Prostate gland (tissue), 1 donor: ENCODE data around the gene DCUN1D2.
"Not testable (repeated sequence)": the region's sequence is repeated elsewhere in the genome, so short reads cannot be mapped to it uniquely, and the experiment has no call there.

Experiments used
- POLR2A ChIP-seq: fragments of 450-650 bp; IDR thresholded peaks from one replicate; pipeline ENCODE4 v1.6.1; 2016; ENCODE audit warnings: antibody characterized with exemption, mild to moderate bottlenecking
- POLR2AphosphoS5 ChIP-seq: sonication (generic); formaldehyde crosslinking; IDR thresholded peaks from one replicate; pipeline ENCODE4 v1.6.1; 2017; ENCODE audit warnings: antibody characterized with exemption

GRCh38 chr13:113470635-113471163 is 19.8 kb downstream of the DCUN1D2 start:
- TF ChIP-seq POLR2AphosphoS5, POLR2A: not testable (repeated sequence)
